ENCODE measurements around the gene SMAD7. TPM values are rescaled to one million over a fixed set of nuclear protein-coding genes. Genes with fewer than 3 reads are reported as not detected.

Gene SMAD7
- total RNA-seq, 4 donors from 2014 or later, result 33.6 to 78.4 (median 47.2) TPM

DNA sequence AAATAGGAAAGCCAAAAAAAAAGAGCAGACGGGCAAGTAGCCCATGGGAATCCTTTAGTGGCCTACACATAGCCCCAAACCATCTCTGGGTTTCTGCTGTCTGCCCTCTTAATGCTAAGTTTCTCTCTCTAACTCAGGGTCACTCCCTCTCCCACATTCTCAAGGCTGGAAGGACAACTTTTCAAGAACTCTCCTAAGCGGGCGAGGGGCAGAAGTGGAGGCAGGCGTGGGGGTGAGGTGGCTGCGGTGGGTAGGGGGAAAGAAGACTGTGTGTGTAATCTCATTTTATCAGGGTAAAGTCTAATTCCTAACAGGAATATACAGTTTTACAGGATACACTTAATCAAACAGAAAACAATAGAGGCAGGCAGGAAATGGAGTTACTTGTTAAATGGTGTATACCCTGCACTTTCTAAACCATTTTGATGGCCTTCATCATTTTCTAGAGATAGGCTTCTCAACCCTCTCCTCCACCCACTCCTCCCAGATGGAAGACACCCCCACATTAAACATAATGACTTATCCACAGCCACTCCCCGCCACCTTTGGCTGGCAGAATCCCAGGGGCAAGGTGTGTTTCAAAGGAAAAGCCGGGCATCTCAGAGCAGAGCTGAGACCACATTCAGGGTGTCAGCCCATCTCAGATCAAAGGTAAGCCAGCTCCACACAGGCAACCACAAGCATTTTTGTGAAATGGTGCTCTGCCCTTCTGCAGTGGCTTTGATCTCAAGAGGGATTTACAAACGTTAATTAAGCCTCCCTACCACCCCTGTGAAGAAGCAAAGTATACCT lies 6.8 kb downstream of the SMAD7 start:
- TF ChIP-seq, protein P1, sequence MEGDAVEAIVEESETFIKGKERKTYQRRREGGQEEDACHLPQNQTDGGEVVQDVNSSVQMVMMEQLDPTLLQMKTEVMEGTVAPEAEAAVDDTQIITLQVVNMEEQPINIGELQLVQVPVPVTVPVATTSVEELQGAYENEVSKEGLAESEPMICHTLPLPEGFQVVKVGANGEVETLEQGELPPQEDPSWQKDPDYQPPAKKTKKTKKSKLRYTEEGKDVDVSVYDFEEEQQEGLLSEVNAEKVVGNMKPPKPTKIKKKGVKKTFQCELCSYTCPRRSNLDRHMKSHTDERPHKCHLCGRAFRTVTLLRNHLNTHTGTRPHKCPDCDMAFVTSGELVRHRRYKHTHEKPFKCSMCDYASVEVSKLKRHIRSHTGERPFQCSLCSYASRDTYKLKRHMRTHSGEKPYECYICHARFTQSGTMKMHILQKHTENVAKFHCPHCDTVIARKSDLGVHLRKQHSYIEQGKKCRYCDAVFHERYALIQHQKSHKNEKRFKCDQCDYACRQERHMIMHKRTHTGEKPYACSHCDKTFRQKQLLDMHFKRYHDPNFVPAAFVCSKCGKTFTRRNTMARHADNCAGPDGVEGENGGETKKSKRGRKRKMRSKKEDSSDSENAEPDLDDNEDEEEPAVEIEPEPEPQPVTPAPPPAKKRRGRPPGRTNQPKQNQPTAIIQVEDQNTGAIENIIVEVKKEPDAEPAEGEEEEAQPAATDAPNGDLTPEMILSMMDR (IDR thresholded peaks at IDR 0.05), result no peak
- DNase-seq (ENCODE audit: low spot score) (no peak), ATAC-seq (ENCODE audit: low FRiP score) (no peak)

DNA sequence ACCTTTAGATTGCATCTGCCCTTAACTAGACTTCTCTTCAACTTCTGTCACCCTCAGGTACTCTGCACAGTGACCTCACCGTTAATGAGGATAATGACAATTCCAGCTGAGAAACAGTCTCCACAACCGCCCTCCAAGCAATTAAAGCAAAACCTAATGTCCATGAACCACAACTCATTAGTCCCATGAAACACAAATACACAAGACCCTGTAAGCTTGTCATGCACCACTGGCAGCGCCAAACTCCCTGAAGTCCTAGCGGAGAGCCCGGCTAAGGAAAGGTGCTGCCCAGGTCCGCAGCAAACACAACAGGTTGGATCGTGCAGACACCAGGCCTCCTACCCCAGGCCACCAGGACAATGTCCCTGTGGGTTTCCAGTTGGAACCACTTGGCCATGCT lies 7.4 kb downstream of the SMAD7 start:
- no peak for DNase-seq (ENCODE audit: low spot score)
- TF ChIP-seq, protein P1 (IDR thresholded peaks at IDR 0.05), result no peak
- no peak for ATAC-seq (ENCODE audit: low FRiP score)

DNA sequence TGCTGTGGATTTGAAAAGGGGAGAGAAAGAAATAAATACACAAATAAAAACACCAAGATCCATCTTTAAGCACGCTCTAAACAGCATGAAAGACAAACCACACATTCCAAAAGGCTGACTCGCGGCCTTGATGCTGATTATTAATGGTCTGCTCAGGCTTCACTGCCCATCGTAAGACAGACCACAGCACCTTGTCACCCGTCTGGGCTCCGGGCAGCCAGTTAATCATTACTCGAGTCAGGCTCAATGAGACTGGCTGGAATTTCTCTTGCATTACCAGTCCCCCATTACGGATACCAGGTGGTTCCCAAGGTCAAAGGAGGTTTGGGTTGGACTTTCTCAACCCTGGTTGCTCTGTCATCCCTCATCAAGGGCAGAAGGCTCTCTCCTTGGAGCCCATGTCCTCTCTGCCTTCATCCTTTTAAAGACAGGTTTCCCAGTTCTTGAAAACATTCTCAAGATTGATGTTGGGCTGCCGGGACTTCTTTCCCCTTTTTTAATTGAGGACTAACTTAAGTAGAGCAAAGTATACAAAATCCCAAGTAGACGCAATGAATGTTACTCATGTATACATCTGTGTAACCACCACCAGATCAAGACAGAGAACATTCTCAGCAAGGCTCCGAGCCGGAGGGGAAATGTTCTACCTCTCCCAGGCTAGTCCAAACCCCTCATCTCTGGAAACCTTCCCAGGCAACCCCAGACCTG lies 8.1 kb downstream of the SMAD7 start:
- DNase-seq (ENCODE audit: low spot score) (no peak), ATAC-seq (ENCODE audit: low FRiP score) (peak; percentile 43)
- TF ChIP-seq, protein P1 (IDR thresholded peaks at IDR 0.05), result no peak

DNA sequence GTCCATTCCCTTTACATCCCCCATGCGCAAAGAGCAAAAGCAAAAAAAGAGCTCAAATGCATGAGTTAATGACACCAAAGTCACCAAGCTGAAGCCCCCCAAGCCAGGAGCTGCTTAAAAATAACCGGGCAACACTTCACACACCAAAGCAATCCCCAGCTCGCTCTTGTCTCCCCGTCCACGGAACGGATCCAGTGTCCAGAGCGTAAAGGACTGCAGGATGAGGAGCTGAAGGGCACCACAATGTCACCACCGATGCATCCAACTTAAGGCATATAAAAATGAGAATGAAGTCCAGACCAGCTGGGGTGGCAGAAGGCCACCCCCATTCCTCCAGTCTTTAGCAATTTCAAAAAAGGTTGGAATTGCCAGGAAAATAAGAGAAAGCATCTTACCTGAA lies 8.7 kb downstream of the SMAD7 start:
- ATAC-seq (ENCODE audit: low FRiP score), result no peak
- DNase-seq (ENCODE audit: low spot score), result no peak
- TF ChIP-seq, protein P1 (IDR thresholded peaks at IDR 0.05), result no peak

DNA sequence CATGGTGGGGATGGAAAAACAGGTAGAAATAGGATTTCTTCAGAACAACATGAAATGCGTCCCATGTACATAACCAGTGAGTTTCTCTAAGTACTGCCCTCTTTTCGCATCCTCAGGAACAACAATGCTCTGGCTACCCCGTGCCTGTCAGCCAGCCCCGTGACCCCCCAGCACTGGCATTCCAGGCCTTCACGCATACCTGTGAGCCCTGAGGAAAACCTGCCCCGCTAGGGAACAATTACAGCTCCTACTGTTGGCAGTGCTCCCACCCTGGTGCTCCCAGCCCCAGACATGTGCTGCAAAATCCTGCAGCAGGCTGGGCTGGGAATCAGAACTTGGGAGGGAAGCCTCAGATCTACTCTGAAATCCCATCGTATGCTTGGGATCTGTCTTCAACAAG lies 9.1 kb downstream of the SMAD7 start:
- TF ChIP-seq, protein P1 (IDR thresholded peaks at IDR 0.05), result no peak
- ATAC-seq (ENCODE audit: low FRiP score), result no peak
- no peak for DNase-seq (ENCODE audit: low spot score)

DNA sequence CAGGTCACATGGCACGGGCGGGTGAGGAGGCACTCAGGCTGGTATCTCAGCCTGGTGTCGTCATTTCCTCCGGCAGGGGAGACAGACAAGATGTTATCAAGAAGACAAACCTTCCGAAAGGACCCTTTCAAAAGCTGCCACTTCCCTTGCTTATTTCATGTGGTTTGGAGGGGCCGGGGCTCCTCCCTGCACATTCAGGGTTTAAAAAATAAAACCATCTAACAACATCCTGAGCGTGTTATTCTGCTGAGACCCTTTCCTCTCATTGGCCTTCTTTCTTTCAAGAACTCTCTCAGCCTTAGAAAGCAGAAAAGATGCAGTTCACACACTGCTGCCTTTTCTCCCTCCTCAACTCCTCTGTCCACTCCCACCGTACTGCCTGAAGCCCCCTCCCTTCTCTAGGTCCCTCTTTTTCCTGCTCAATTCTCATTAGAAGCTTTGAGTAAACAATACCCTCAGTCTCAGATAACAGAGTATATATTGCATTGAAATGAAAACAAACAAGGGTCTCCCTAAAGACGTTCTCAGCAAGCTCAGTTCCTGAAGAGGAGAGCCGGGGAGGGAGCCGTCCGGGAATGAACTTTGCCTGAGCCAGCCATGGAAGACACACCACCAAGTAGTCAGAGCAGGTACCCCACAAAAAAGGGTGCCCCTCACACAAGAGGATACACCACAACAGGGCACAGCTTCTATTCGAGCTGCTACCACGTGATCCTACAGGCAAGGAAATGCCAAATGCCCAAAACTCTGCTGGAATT lies 9.7 kb downstream of the SMAD7 start:
- DNase-seq (ENCODE audit: low spot score) (no peak), ATAC-seq (ENCODE audit: low FRiP score) (no peak)
- TF ChIP-seq, protein P1 (IDR thresholded peaks at IDR 0.05), result no peak
